Measurements from ENCODE around the gene MTARC2. TPM values are rescaled to one million over a fixed set of nuclear protein-coding genes. Genes with fewer than 3 reads are reported as not detected.

Gene MTARC2
- polyA plus RNA-seq, 1 donor from 2014 or later: not detected

GRCh38 chr1:220824031-220824989, 76.2 kb downstream of the MTARC2 start:
- Histone ChIP-seq H3K79me2 (replicated peaks; ENCODE audit: insufficient read depth, low read length) (no peaks in the 10 kb centered on the region), H3K9me3 (ENCODE audit: low read length) (no peaks in the 10 kb centered on the region), H3K27me3 (ENCODE audit: insufficient read depth, low read depth, low read length) (no peaks in the 10 kb centered on the region), H3K9me2 (ENCODE audit: insufficient read depth, low read length) (no peaks in the 10 kb centered on the region), H4K20me1 (ENCODE audit: insufficient read depth) (no peaks in the 10 kb centered on the region), H3F3A (ENCODE audit: insufficient read depth, low read length, poor library complexity, severe bottlenecking) (no peaks in the 10 kb centered on the region), H3K36me3 (ENCODE audit: insufficient read depth, low read length) (no peaks in the 10 kb centered on the region), H3K9ac (ENCODE audit: low read length) (no peak overlapping the region), H3K4me3 (ENCODE audit: low read length) (no peak overlapping the region), H3K27ac (ENCODE audit: low read length) (no peak overlapping the region), H3K4me2 (ENCODE audit: low read length) (no peak overlapping the region), H2AFZ (ENCODE audit: low read depth, low read length) (no peak overlapping the region)
- TF ChIP-seq POLR2AphosphoS5 (IDR thresholded peaks at IDR 0.05): no peak
- no peak for TF ChIP-seq RAD21 (conservative IDR thresholded peaks at IDR 0.05)
- TF ChIP-seq EZH2 (IDR thresholded peaks at IDR 0.05; ENCODE audit: borderline replicate concordance, insufficient read depth, low read length, poor library complexity, severe bottlenecking): no peak
- TF ChIP-seq, protein P1, sequence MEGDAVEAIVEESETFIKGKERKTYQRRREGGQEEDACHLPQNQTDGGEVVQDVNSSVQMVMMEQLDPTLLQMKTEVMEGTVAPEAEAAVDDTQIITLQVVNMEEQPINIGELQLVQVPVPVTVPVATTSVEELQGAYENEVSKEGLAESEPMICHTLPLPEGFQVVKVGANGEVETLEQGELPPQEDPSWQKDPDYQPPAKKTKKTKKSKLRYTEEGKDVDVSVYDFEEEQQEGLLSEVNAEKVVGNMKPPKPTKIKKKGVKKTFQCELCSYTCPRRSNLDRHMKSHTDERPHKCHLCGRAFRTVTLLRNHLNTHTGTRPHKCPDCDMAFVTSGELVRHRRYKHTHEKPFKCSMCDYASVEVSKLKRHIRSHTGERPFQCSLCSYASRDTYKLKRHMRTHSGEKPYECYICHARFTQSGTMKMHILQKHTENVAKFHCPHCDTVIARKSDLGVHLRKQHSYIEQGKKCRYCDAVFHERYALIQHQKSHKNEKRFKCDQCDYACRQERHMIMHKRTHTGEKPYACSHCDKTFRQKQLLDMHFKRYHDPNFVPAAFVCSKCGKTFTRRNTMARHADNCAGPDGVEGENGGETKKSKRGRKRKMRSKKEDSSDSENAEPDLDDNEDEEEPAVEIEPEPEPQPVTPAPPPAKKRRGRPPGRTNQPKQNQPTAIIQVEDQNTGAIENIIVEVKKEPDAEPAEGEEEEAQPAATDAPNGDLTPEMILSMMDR (IDR thresholded peaks at IDR 0.05; ENCODE audit: poor library complexity, severe bottlenecking): no peak
- TF ChIP-seq MXI1 (conservative IDR thresholded peaks at IDR 0.05; ENCODE audit: poor library complexity, severe bottlenecking): no peak
- TF ChIP-seq TAF1 (IDR thresholded peaks at IDR 0.05; ENCODE audit: low read depth): no peak
- no peak for TF ChIP-seq EP300 (conservative IDR thresholded peaks at IDR 0.05; ENCODE audit: poor library complexity, severe bottlenecking)
- no peak for TF ChIP-seq REST (IDR thresholded peaks at IDR 0.05; ENCODE audit: borderline replicate concordance)
- TF ChIP-seq SMC3 (conservative IDR thresholded peaks at IDR 0.05; ENCODE audit: poor library complexity): no peak

GRCh38 chr1:220825819-220826551, 77.9 kb downstream of the MTARC2 start:
- H3F3A ChIP-seq (ENCODE audit: insufficient read depth, low read length, poor library complexity, severe bottlenecking): no peaks in the 10 kb centered on the region

More at GRCh38 chr1:220825819-220826551, 77.9 kb downstream of the MTARC2 start:
- Histone ChIP-seq H3K79me2 (replicated peaks; ENCODE audit: insufficient read depth, low read length) (no peaks in the 10 kb centered on the region), H3K9me2 (ENCODE audit: insufficient read depth, low read length) (no peaks in the 10 kb centered on the region), H4K20me1 (ENCODE audit: insufficient read depth) (no peaks in the 10 kb centered on the region), H3K4me2 (ENCODE audit: low read length) (no peak overlapping the region), H3K9ac (ENCODE audit: low read length) (no peak overlapping the region), H3K4me3 (ENCODE audit: low read length) (no peak overlapping the region), H3K36me3 (ENCODE audit: insufficient read depth, low read length) (no peaks in the 10 kb centered on the region), H2AFZ (ENCODE audit: low read depth, low read length) (no peak overlapping the region), H3K27ac (ENCODE audit: low read length) (no peak overlapping the region), H3K9me3 (ENCODE audit: low read length) (no peaks in the 10 kb centered on the region), H3K27me3 (ENCODE audit: insufficient read depth, low read depth, low read length) (no peaks in the 10 kb centered on the region)
- no peak for TF ChIP-seq REST (IDR thresholded peaks at IDR 0.05; ENCODE audit: borderline replicate concordance)
- no peak for TF ChIP-seq TAF1 (IDR thresholded peaks at IDR 0.05; ENCODE audit: low read depth)
- no peak for TF ChIP-seq SMC3 (conservative IDR thresholded peaks at IDR 0.05; ENCODE audit: poor library complexity)
